Myocyte (in vitro differentiated cells): ENCODE measurements around the gene VEPH1. TPM values are rescaled to one million over a fixed set of nuclear protein-coding genes. Genes with fewer than 3 reads are reported as not detected.

Experiments
- DNase-seq: peaks from one replicate; pipeline ENCODE4 v3.0.0-alpha.2; 2012; ENCODE audit warnings: low read depth
- total RNA-seq: library from RNA; depleted of rRNA; stranded (reverse); fragments of >200 nt; gene quantifications from 2 replicates; pipeline ENCODE4 v1.2.3, GENCODE V29; 2014

Gene VEPH1
- total RNA-seq, 1 donor from 2014 or later: 17.0 TPM

DNA sequence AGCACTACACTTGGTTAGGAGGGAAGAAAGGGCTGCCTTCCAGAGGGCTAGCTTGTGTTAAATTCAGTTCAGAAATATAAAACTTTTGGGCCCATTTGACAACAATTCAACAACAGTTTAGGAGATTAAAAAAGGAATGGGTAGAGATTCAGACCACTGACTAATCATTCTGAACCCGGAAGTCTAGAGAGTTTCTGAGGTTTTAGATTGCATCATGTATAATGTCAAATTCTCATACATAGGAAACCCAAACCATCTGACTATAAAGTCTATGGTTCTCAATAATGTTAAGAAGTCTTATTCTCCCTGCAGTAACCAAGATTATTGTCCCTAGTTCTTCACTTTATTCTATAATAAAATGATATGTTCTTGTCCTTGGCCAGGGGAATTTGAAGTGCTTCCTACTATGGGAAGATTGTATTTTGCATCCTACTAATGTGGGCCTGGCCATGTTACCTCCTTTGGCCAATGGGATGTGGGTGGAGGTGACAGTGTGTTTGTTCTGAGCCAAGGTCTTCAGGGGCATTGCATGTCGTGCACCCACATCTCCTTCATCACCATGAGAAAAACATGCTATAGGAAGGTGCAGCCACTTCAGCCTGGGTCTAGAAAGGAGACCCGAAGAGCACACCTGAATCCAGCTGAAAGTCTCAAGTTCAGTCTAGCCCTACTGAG is 276.9 kb downstream of the VEPH1 start:
- no peak for DNase-seq

DNA sequence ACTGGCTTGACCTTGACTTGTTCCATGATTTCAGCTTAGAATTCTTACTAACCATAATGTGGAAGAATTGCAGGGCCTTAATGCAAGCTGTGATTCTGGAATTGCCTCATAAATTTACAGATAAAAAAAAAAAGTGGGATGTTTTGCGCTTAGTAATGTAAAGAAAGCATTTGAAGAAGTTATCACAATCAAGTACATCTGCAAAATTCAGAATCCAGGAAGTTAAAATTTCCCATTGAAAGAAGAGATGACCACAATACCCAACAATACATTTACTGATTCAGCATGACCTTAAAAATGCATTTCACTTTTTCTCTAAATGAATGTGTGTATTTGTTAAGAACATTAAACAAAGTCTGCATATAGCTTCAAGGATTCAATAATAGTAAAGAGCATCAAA is 278.2 kb downstream of the VEPH1 start:
- no peak for DNase-seq

DNA sequence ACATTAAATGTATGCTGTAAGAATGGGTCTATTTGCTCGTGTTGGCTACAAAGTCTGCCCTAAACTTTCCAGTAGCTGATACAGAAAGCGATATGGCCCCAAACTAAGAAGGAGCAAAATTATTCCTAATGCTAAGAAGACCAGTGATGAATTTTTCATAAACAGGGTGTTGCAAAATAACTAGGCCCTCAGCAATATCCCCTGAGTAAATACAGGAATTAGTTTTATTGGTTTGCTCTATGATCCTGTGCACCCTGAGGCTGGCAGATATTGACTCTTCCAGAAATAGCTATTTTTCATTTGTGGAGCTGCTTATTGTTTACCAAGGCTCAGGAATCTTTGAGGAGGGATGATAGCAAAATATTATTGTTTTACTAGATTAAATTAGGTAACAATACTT is 282.3 kb downstream of the VEPH1 start:
- DNase-seq: no peak

DNA sequence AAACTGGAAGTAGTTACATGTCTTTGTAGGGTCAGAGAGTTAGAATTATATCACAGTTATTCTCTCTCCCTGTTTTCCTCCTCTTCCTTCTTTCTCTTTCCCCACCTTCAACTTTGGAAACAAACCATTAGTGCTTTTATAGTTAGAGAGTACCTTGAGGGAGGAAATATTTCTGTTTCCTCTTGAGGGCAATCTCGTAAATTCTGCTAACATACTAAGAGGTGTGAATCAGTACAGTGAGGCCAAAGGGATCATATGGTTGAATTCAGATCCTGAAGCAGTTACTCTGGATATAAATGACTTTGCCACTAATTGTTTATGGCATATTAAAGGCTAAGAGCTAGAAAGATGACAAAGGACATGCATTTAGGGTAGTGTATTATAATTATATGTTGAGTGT is 283.0 kb downstream of the VEPH1 start:
- DNase-seq: no peak

DNA sequence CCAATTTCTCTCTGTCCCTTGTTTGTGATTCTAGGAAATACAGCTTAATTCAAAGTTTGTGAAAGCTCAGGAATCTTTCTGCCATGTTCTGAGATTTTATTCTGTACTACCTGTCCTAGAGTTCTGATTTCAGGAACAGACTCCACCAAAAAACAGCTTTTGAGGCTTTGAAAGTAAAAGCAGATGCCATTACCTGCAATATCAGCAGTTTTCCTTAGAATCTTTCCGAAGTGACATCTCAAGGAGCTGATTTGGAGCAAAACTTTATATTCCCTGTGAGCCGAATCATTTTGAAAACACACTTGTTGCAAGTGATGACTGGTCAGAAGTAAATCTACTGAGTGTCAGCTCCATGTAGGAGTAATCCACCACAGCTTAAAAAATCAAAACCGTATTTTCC is 284.0 kb downstream of the VEPH1 start:
- DNase-seq: no peak

Other genes with a start within 250 kb of the VEPH1 start
- gene PTX3, start 66.6 kb downstream of the VEPH1 start, total RNA-seq: 11.9 and 21.0 TPM in 2 replicates